ENCODE measurements around the gene ZNF408. TPM values are rescaled to one million over a fixed set of nuclear protein-coding genes. Genes with fewer than 3 reads are reported as not detected.

The ZNF408 gene
- total RNA-seq, 2 experiments from 2014 or later, result 12.9 to 15.1 TPM

DNA sequence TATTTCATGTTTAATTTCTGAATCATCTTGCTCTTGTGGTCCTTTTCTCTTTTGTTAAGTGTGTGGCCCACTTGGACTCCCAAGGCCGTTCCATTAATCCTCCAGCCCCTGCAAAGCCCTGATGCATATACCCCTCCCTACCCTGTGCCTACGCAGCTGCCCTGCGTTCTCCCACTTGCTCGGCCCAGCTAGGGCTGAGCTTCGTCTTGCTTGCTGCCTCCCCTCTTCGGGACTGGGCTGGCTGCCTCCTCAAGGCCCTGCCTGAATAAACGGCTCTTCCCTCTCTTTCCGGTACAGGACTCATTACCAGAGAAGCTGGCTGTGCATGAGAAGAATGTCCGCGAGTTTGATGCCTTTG, 28.9 kb upstream of the ZNF408 start:
- no peak overlapping the region for H3K4me3 Mint-ChIP-seq
- peaks cover 22% of the 10 kb centered on the region for H3K36me3 Mint-ChIP-seq
- H3K27me3 Mint-ChIP-seq, result no peaks in the 10 kb centered on the region
- peak overlapping the region; percentile 89 for H3K27ac Mint-ChIP-seq
- H3K4me1 Mint-ChIP-seq, result peaks cover 61% of the 10 kb centered on the region
- DNase-seq, result no peak
- H3K9me3 Mint-ChIP-seq, result no peaks in the 10 kb centered on the region

DNA sequence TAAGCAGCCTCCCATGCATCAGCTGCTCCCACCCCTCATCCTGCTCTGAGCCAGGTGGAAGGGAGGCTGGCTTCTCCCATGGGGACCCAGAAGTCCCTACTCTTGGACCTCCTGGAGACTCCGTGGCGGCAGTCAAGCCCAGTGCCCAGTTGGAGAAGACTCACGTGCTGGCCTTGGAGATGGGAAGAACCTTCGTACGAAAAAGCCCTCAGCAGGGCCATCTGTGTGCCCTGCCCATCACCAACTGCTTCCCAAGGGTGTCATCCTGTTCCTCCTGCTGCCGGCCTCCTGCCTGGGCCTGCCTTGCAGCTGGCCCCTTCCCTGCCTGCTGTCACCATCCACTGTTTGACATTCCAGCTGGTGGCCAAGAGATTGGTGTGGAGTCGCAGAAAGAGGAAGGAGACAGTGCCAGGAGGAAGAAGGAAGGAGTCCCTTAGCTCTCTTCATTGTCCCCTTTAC, 28.4 kb upstream of the ZNF408 start:
- DNase-seq, result no peak
- Mint-ChIP-seq H3K36me3 (peaks cover 22% of the 10 kb centered on the region), H3K4me1 (peaks cover 63% of the 10 kb centered on the region), H3K9me3 (no peaks in the 10 kb centered on the region), H3K27me3 (no peaks in the 10 kb centered on the region), H3K27ac (peak overlapping the region; percentile 89), H3K4me3 (no peak overlapping the region)

DNA sequence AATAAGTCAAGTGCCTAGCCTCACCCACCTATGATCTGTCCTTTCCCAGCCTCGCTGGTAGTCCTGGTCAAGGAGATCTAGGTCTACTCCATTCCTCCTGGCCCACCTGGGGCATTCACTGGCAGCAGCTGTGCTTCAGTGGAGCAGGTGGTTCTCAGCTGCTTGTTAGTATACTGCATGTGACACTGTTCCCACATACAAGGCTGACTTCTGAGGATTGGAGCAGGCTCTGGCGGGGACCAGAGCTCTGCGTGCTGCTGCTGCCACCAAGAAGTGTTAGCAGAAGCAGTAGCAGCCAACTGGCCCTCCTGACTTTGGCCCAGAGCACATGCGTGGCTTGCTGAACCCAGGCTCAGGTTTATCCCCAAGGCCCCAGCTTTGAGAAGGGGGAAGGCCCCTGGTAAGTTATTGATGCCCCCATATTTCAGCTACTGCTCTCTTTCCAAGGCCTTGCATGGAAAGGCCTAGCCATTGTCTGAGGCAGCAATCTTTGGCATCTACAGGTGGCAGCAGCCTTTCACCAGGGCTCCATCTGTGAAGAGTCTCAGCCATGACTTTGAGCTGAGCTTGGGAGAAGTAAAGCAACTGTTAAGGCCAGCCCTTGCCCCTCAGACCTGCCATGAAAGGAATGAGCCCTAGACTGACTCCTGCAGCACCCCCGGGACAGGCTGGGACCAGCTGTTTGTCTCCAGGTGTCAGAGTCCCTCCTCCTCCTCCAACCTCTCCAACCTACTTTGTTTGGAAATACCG, 26.9 kb upstream of the ZNF408 start:
- no peak overlapping the region for H3K4me3 Mint-ChIP-seq
- H3K4me1 Mint-ChIP-seq, result peaks cover 64% of the 10 kb centered on the region
- H3K9me3 Mint-ChIP-seq, result no peaks in the 10 kb centered on the region

DNA sequence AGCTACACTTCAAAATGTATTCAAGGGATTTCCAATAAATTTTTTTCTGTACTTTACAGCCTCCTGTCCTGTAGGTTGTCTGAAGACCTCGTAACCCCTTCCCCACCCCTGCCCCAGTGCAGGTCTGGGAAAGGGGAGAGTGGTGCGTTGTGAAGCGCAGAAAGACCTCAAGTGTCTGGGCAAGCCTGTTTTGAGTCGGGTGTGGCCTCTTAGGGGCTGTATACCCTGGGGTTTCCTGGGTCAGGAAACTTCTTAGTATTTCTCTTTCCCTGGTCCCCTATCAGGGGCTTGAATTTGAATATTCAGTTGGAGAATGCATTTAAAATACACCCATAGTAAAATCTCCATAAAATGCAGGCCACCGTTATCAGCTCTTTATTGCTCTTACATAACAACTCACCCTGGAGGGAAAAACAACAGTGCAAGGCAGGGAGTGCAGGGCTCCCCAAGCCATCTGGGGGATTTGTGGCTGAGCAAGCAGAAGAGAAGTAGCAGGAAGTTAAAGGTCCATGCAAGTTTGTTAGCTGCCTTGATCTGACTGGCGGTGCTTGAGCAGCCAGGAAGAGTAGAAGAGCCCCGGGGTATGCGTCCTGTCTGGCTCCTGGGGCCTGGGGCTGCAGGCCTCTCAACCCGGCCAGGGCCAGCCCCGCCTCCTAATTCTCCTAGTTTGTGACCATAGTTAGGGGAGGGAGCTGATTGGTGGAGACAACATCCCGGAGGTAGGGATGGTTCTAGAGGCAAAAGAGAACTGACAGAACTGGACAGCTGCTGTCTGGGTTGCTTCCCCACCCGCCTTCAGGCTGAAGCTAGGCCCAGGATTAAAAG, 26.2 kb upstream of the ZNF408 start:
- Mint-ChIP-seq H3K27ac (peak overlapping the region; percentile 86), H3K9me3 (no peaks in the 10 kb centered on the region), H3K4me1 (peaks cover 59% of the 10 kb centered on the region), H3K27me3 (no peaks in the 10 kb centered on the region), H3K36me3 (peaks cover 15% of the 10 kb centered on the region), H3K4me3 (no peak overlapping the region)
- DNase-seq, result no peak

More for the DNA sequence above, 26.9 kb upstream of the ZNF408 start:
- Mint-ChIP-seq H3K27ac (no peak overlapping the region), H3K36me3 (peaks cover 20% of the 10 kb centered on the region), H3K27me3 (no peaks in the 10 kb centered on the region)
- DNase-seq, result no peak

DNA sequence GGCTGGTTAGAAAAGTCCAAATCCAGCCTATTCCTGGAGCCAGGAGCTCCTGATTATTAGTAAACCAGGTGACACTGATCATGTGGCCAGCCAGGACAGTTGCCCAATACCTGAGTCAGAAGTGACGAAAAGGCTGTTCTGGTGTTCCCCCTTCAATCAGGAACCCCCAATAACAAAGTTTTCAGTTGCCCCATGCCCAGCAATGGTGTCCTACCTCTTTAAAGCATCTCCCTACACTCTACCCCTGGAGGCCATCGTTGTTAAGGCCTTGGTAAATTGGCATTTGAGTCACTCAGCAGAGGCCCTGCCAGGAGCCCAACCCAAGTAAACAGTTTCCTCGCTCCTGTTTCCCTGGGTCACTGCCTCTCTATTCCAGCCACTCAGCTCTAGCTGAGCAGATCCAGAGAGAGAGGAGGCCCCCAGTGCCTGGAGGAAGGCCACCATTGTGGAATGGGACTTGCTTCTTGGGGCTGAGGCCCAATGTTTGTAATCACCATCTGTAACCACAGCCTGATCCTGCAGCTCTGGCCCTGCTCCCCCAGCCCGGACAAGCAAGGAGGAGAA, 25.5 kb upstream of the ZNF408 start:
- Mint-ChIP-seq H3K4me3 (no peak overlapping the region), H3K27ac (peak overlapping the region; percentile 86), H3K36me3 (peaks cover 10% of the 10 kb centered on the region), H3K4me1 (peaks cover 53% of the 10 kb centered on the region), H3K9me3 (no peaks in the 10 kb centered on the region), H3K27me3 (no peaks in the 10 kb centered on the region)
- no peak for DNase-seq

DNA sequence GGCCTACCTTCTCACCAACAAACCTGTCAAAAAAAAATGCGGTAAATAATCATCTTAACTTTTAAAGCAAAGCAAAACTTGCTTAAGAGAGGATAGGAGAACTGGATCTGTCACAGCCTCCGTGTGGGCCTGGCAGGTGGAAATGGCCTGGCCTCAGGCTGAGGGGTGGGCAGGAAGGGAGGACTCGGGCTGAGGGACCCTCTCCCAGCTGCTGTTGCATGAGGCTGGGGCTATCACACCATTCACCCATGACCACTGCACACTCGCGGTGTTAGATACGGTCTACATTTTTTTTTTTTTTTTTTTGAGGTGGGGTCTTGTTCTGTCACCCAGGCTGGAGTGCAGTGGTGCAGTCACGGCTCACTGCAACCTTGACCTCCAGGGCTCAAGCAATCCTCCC, 24.9 kb upstream of the ZNF408 start:
- H3K27ac Mint-ChIP-seq, result no peak overlapping the region
- peaks cover 48% of the 10 kb centered on the region for H3K4me1 Mint-ChIP-seq
- H3K27me3 Mint-ChIP-seq, result no peaks in the 10 kb centered on the region
- H3K36me3 Mint-ChIP-seq, result peaks cover 10% of the 10 kb centered on the region
- H3K4me3 Mint-ChIP-seq, result no peak overlapping the region
- no peaks in the 10 kb centered on the region for H3K9me3 Mint-ChIP-seq
- DNase-seq, result no peak

DNA sequence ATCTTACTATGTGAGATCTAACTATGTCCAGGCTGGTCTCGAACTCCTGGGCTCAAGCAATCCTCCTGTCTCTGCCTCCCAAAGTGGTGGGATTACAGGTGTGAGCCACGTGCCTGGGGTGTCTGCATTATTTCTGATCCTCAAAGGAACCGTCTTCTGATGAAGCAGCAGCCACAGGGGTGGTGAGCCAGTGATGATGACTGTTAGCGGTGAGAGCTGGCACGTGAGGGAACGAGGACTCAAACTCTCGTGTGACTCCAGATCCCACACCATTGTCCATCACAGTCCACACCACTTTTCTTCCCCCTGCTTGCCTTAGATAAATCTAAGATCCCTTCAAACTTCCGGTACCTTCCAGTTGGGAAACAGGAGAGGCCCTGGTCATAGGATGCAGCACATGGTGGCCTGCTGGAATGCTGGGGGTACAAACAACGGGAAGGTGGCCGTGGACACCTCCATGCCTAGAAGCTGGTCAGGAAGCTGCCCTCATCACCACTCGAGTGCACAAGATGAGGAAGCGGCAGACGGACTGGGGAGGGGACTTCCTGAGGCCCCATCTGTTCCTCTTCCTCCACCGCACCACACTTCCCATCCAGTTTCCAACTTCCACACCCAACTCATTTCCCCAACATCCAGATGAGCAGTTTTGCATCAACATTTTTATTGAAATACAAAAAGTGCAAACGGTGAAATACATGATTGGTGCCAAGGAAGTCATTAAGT, 24.2 kb upstream of the ZNF408 start:
- peaks cover 10% of the 10 kb centered on the region for H3K36me3 Mint-ChIP-seq
- H3K4me1 Mint-ChIP-seq, result peaks cover 43% of the 10 kb centered on the region
- no peak overlapping the region for H3K4me3 Mint-ChIP-seq
- H3K27me3 Mint-ChIP-seq, result no peaks in the 10 kb centered on the region
- no peak overlapping the region for H3K27ac Mint-ChIP-seq
- H3K9me3 Mint-ChIP-seq, result no peaks in the 10 kb centered on the region
- DNase-seq, result no peak

DNA sequence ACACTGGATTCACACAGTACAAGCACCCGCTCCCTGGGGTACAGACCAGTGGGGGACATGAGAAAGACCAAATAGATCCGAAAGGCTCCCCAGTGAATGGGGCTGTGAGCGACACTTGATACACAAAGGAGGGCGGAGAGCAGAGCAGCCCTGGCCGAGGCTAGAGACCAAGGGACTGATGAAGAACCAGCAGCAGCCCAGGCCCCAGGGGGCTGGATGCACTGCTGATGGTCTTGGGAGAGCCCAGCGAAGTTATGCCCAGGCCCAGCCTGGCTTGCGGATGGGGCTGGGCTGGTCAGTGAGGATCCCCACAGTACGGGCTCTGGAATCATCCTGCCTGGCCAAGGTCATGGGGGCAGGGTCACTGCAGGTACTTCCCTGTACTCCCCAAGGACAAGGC, 23.7 kb upstream of the ZNF408 start:
- Mint-ChIP-seq H3K36me3 (peaks cover 7% of the 10 kb centered on the region), H3K9me3 (no peaks in the 10 kb centered on the region), H3K27ac (peak overlapping the region; percentile 37), H3K27me3 (no peaks in the 10 kb centered on the region), H3K4me1 (peaks cover 37% of the 10 kb centered on the region), H3K4me3 (no peak overlapping the region)
- DNase-seq, result no peak

DNA sequence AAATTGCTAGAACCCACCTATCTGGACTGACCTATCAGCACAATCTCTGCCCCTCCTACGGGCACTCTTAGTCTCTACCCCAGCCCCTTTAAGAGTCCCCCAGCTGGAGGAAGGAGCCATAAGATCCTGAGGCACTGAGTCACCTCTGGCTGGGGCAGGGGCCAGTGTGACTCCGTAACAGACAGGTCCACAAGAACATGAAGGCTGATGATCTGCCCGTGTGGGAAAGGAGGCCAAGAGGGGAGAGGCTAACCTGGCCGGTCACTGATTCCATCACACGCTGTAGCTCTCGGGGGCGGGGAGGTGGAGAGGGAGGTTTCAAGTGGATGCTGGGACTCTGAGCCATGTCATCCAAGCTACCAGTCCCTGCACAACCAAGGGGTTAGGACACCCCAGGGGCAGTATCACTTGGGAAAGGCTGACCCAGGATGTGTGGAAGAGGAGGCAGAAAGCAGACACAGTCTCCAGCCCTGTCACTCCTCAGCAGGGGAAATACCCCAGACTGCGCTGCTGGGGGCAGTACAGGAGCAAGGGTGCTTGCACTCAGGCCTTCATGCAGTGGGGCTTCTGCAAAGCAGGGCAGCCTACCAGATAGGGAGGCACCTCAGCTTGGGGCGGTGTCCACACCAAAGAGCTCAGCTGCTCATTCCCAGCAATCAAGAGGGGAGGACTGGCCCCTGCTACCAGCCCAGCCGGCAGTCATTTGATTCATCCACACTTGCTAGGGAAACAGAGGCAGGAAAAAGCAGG, 22.7 kb upstream of the ZNF408 start:
- DNase-seq, result no peak
- H3K27me3 Mint-ChIP-seq, result no peaks in the 10 kb centered on the region
- H3K36me3 Mint-ChIP-seq, result no peaks in the 10 kb centered on the region
- H3K9me3 Mint-ChIP-seq, result no peaks in the 10 kb centered on the region
- peak overlapping the region; percentile 22 for H3K27ac Mint-ChIP-seq
- peaks cover 31% of the 10 kb centered on the region for H3K4me1 Mint-ChIP-seq
- no peak overlapping the region for H3K4me3 Mint-ChIP-seq

DNA sequence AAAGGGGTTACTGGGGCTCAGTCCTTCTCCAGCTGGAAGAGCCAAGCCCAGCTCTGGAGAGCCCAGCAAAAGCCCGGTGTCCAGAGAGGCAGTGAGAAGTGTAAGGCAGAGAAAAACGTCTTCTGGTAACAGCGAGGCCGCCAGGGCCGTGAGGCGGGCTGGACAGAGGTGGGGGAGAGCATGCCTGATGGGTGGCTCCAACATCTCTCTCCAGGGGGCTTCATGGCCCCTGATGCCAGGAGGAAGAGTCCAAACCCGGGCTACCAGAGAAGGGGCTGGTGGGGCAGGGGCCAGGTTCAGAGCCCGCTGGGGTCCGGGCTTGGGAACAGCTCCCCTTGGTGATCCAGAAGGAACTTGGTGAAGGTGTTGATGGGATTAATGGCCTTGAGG, 22.1 kb upstream of the ZNF408 start:
- Mint-ChIP-seq H3K9me3 (no peaks in the 10 kb centered on the region), H3K4me3 (no peak overlapping the region), H3K36me3 (no peaks in the 10 kb centered on the region), H3K27me3 (no peaks in the 10 kb centered on the region), H3K4me1 (peaks cover 25% of the 10 kb centered on the region), H3K27ac (no peak overlapping the region)
- no peak for DNase-seq

DNA sequence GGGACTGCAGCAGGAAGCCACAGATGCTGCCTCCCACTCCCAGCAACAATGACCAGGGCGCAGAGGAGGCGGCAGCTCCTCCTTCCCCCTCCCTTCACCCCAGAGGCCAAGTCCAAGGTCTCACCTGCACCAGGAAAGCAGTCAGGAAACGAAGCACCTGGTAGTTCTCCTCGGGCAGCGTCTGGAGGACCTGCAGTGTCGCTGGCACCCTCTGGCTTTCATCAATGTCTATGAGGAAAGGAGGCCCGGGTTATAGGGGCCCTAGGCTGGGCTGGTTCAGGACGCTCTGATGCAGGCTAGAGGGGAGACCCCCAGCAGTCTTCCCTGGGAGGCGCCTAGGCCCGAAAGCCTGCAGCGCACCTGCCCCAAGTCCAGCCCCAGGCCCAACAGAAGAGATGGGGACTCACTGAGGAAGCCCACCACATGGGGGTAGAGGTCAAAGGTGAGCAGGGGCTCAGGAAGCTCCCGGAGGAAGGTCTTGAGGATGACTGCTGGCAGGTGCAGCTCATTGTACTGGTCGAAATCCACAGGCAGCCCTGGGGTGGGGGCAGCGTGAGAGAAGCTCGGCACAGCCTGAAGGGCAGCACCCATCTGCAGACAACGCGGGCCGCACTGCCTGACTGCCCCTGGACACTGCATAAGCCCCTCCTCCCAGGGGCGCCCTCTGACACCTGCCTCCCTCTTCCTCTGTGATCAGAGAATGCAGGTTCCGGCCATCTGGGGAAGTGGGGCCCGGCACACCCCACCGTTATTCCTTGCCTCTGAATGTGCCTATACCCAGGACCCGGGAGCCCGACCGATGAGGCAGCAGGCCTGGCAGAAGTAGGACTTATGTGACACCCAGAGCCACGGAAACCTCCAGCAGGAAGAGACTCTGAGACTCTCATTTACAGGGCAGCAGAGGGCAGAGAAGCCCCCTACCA, 21.3 kb upstream of the ZNF408 start:
- no peak for DNase-seq
- no peaks in the 10 kb centered on the region for H3K27me3 Mint-ChIP-seq
- no peak overlapping the region for H3K27ac Mint-ChIP-seq
- H3K36me3 Mint-ChIP-seq, result no peaks in the 10 kb centered on the region
- peaks cover 21% of the 10 kb centered on the region for H3K4me1 Mint-ChIP-seq
- H3K9me3 Mint-ChIP-seq, result no peaks in the 10 kb centered on the region
- H3K4me3 Mint-ChIP-seq, result no peak overlapping the region

DNA sequence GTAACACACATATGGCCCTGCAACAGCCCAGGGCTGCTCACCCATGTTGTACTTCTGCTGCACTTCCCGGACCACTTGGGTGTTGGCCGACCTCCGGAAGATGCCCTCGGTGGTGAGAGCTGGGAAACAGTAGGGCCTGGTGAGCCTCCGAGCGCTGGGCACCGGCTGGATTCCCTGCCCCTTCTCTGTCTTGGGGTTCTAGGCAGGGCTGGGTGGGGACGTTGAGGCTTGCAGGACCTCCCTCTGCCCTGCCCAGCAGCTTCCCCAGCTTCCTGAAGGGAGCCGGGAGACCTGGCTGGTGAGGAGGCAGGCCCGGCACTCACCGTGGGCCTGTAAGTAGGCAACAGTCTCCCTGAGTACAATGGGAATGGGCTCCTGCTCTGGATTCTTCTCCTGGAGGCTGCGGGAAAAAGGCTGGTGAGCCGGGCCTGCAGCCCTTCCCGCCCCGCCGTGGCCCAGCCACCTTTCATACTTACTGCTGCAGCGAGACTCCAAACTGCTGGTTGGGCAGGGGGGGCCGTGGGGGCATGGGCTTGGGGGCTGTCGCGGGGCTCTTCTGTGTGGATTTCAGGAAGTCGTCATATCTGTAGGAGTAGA, 20.6 kb upstream of the ZNF408 start:
- no peak overlapping the region for H3K4me3 Mint-ChIP-seq
- no peaks in the 10 kb centered on the region for H3K36me3 Mint-ChIP-seq
- H3K9me3 Mint-ChIP-seq, result no peaks in the 10 kb centered on the region
- no peak overlapping the region for H3K27ac Mint-ChIP-seq
- peaks cover 14% of the 10 kb centered on the region for H3K4me1 Mint-ChIP-seq
- H3K27me3 Mint-ChIP-seq, result no peaks in the 10 kb centered on the region
- no peak for DNase-seq

DNA sequence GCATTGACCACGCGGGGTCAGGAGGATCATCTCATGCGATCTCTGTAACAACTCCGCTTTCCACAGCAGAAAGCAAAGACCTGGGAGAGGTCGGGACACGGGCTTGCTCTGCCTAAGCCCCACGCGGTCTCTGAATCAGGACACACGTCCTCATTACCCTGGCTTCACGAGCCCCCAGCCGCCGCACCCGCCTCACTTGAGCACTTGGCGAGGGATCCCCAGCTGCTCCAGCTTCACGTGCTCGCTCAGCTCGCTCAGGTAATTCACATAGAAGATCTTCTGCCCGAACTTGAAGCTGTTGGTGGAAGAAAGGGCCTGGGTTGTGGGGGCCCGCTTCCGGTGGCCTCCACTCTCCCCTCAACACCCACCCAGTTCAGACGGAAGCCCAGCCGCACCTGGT, 20.0 kb upstream of the ZNF408 start:
- Mint-ChIP-seq H3K27ac (no peak overlapping the region), H3K36me3 (no peaks in the 10 kb centered on the region), H3K27me3 (no peaks in the 10 kb centered on the region), H3K4me1 (peaks cover 11% of the 10 kb centered on the region), H3K4me3 (no peak overlapping the region), H3K9me3 (no peaks in the 10 kb centered on the region)
- no peak for DNase-seq
